Endodermal cell (in vitro differentiated cells): ENCODE results near the gene CDK5R1. TPM values are rescaled to one million over a fixed set of nuclear protein-coding genes. Genes with fewer than 3 reads are reported as not detected.

Source experiments
- DNase-seq: peaks from one replicate; pipeline ENCODE4 v3.0.0-alpha.2; 2017
- H3K27ac ChIP-seq: 2 replicates; pipeline ENCODE4 v1.5.1; 2013; ENCODE audit warnings: mild to moderate bottlenecking, low read depth, low read length, moderate library complexity
- H3K27me3 ChIP-seq: 2 replicates; pipeline ENCODE4 v1.6.1; 2013; ENCODE audit warnings: mild to moderate bottlenecking, low read length, moderate library complexity; ENCODE audit not compliant: insufficient read depth, control insufficient read depth, poor library complexity, severe bottlenecking
- H3K36me3 ChIP-seq: 2 replicates; pipeline ENCODE4 v1.7.0; 2013; ENCODE audit warnings: mild to moderate bottlenecking, low read length, moderate library complexity; ENCODE audit not compliant: control insufficient read depth, insufficient read depth
- H3K4me1 ChIP-seq: one replicate; pipeline ENCODE4 v1.7.0; 2013; ENCODE audit warnings: low read length; ENCODE audit not compliant: control insufficient read depth, insufficient read depth
- H3K4me3 ChIP-seq: 2 replicates; pipeline ENCODE4 v1.5.1; 2013; ENCODE audit warnings: mild to moderate bottlenecking, low read length, moderate library complexity
- H3K9ac ChIP-seq: 2 replicates; pipeline ENCODE4 v1.6.1; 2013; ENCODE audit warnings: mild to moderate bottlenecking, low read length, moderate library complexity; ENCODE audit not compliant: poor library complexity, severe bottlenecking; ENCODE audit errors: extremely low read depth
- H3K9me3 ChIP-seq: 2 replicates; pipeline ENCODE4 v1.6.1; 2013; ENCODE audit warnings: mild to moderate bottlenecking, low read length, moderate library complexity; ENCODE audit not compliant: control insufficient read depth
- H3K27ac Mint-ChIP-seq: 2 replicates; pipeline ENCODE4 v1.8.0; 2020; ENCODE audit warnings: mixed read lengths
- H3K27me3 Mint-ChIP-seq: 2 replicates; pipeline ENCODE4 v1.8.0; 2021; ENCODE audit warnings: mild to moderate bottlenecking, mixed read lengths; ENCODE audit not compliant: insufficient read depth
- H3K36me3 Mint-ChIP-seq: 2 replicates; pipeline ENCODE4 v1.8.0; 2020; ENCODE audit warnings: low read depth, mixed read lengths
- H3K4me1 Mint-ChIP-seq: 2 replicates; pipeline ENCODE4 v1.8.0; 2020; ENCODE audit warnings: mixed read lengths
- H3K4me3 Mint-ChIP-seq: 2 replicates; pipeline ENCODE4 v1.8.0; 2020; ENCODE audit warnings: mild to moderate bottlenecking, moderate library complexity, mixed read lengths
- H3K9me3 Mint-ChIP-seq: 2 replicates; pipeline ENCODE4 v1.8.0; 2020; ENCODE audit warnings: mild to moderate bottlenecking, mixed read lengths
- CTCF ChIP-seq: fragments of 200-600 bp; sonication (generic); conservative IDR thresholded peaks from 2 replicates; pipeline ENCODE4 v1.5.0; 2021; ENCODE audit warnings: antibody characterized with exemption, mild to moderate bottlenecking
- WGBS, 2 experiments: methylation state at CpG; one replicate each; pipeline versions ENCODE4 v1.1.5 to v1.1.7; 2013; ENCODE audit warnings: missing lambda C conversion rate in 2 of 2, mixed read lengths in 1 of 2; ENCODE audit not compliant: insufficient coverage in 1 of 2, insufficient read length in 1 of 2; 5-methylcytosine and 5-hydroxymethylcytosine counted together
- total RNA-seq, 2 donors: library from RNA; stranded (reverse); fragmentation: NEBNext Ultra II Directional in 1 of 2; extraction: Animal tissue kit (Norgen Biotek cat#: 25700) in 1 of 2; gene quantifications; 2 replicates in 1 of 2; 3 replicates in 1 of 2; pipeline ENCODE4 v1.2.1, GENCODE V29; 2021

The CDK5R1 gene
- total RNA-seq, 2 donors from 2014 or later, result 9.8 to 10.3 TPM

GRCh38 chr17:32453370-32453769 lies 33.4 kb upstream of the CDK5R1 start:
- no peaks in the 10 kb centered on the region for H3K4me1 Mint-ChIP-seq
- Histone ChIP-seq H3K4me3 (no peak overlapping the region), H3K9ac (no peak overlapping the region), H3K27ac (no peak overlapping the region), H3K9me3 (peaks cover 12% of the 10 kb centered on the region), H3K4me1 (no peaks in the 10 kb centered on the region), H3K36me3 (peaks cover 95% of the 10 kb centered on the region), H3K27me3 (no peaks in the 10 kb centered on the region)
- peaks cover 91% of the 10 kb centered on the region for H3K36me3 Mint-ChIP-seq
- DNase-seq, result no peak
- H3K27me3 Mint-ChIP-seq, result no peaks in the 10 kb centered on the region
- H3K27ac Mint-ChIP-seq, result no peak overlapping the region
- TF ChIP-seq CTCF, result no peak
- no peak overlapping the region for H3K4me3 Mint-ChIP-seq
- 86 to 97% methylated on average over 1 to 2 of the region's 2 CpGs for WGBS, 2 experiments
- H3K9me3 Mint-ChIP-seq, result no peaks in the 10 kb centered on the region

GRCh38 chr17:32458371-32458770 lies 28.4 kb upstream of the CDK5R1 start:
- no peak overlapping the region for H3K27ac Mint-ChIP-seq
- peaks cover 2% of the 10 kb centered on the region for H3K4me1 Mint-ChIP-seq
- H3K27me3 Mint-ChIP-seq, result no peaks in the 10 kb centered on the region
- Histone ChIP-seq H3K9ac (no peak overlapping the region), H3K9me3 (peaks cover 12% of the 10 kb centered on the region), H3K4me3 (no peak overlapping the region), H3K27me3 (no peaks in the 10 kb centered on the region), H3K4me1 (no peaks in the 10 kb centered on the region), H3K27ac (peak overlapping the region; percentile 7), H3K36me3 (peaks cover 93% of the 10 kb centered on the region)
- H3K9me3 Mint-ChIP-seq, result no peaks in the 10 kb centered on the region
- H3K4me3 Mint-ChIP-seq, result no peak overlapping the region
- no peak for DNase-seq
- no peak for TF ChIP-seq CTCF
- peaks cover 85% of the 10 kb centered on the region for H3K36me3 Mint-ChIP-seq

GRCh38 chr17:32460054-32460453 lies 26.7 kb upstream of the CDK5R1 start:
- TF ChIP-seq CTCF, result no peak
- peaks cover 5% of the 10 kb centered on the region for H3K9me3 ChIP-seq
- Mint-ChIP-seq H3K9me3 (no peaks in the 10 kb centered on the region), H3K27ac (no peak overlapping the region), H3K4me1 (peaks cover 2% of the 10 kb centered on the region), H3K27me3 (no peaks in the 10 kb centered on the region), H3K36me3 (peaks cover 80% of the 10 kb centered on the region), H3K4me3 (no peak overlapping the region)
- no peak overlapping the region for H3K4me3 ChIP-seq
- H3K27ac ChIP-seq, result no peak overlapping the region
- no peak for DNase-seq
- H3K27me3 ChIP-seq, result no peaks in the 10 kb centered on the region
- WGBS, 2 experiments, result 89 to 94% methylated on average over 3 to 4 of the region's 4 CpGs
- no peaks in the 10 kb centered on the region for H3K4me1 ChIP-seq
- peaks cover 91% of the 10 kb centered on the region for H3K36me3 ChIP-seq
- H3K9ac ChIP-seq, result no peak overlapping the region
